NCI-H524 (cell line): ENCODE measurements around the gene COL5A1.
A peak's percentile ranks its signal among the peaks of the same experiment; 100 is the strongest.

ENCODE experiments used
- DNase-seq, 2 experiments: peaks; one replicate each; lab custom pipeline; 2025; lab: John Stamatoyannopoulos, UW

The COL5A1 gene

DNA sequence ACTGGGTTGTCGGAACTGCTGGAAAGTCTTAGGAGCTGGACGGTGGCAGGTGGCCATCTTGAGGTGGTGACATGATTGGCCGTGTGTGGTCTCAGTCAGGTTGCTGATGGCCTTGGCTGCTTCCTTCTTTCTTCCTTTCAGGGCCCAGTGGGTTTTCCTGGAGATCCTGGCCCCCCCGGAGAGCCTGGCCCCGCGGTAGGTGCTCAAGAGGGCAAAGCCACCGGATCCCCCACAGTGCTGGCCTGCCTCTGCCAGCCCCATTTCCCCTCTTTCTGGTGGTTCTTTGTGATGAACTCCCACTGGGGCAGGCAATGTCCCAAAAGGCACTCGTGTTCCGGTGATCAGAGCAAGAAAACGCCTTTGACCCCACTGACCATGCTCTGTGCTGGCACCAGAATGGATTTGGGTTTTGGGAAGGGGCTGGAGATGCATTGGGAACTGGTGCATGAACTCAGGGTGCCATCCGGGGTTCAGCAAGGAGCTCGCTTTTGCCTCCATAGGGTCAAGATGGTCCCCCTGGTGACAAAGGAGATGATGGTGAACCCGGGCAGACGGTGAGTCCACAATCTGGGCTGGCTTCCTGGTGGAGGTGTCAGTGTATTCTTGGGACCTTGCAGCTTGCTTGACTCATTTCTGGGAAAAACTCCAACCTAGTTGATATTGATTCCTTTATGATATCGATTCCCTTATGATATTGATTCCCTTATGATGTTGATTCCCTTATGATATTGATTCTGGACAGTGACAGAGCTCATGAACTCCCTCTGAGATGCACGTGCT, 174.0 kb downstream of the COL5A1 start:
- no peak for DNase-seq

DNA sequence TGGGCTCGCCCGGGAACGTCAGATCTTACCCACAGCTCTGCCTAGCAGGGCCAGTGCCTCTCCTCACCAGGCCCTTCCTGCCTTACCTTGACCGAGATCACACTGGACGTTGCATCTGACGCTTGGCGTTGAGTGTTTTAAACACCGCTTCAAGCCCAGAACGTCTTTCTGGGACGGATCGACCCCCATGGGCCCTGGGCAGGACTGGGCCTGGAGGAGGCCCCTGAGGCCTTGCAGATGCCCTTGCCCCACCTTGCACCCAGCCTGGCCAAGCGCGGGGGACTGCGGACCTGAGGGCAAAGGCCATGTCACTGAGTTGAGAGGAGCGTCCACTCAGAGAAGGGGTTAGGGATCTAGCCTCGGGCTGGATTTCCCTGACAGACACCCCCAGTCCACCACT, 174.7 kb downstream of the COL5A1 start:
- no peak for DNase-seq

DNA sequence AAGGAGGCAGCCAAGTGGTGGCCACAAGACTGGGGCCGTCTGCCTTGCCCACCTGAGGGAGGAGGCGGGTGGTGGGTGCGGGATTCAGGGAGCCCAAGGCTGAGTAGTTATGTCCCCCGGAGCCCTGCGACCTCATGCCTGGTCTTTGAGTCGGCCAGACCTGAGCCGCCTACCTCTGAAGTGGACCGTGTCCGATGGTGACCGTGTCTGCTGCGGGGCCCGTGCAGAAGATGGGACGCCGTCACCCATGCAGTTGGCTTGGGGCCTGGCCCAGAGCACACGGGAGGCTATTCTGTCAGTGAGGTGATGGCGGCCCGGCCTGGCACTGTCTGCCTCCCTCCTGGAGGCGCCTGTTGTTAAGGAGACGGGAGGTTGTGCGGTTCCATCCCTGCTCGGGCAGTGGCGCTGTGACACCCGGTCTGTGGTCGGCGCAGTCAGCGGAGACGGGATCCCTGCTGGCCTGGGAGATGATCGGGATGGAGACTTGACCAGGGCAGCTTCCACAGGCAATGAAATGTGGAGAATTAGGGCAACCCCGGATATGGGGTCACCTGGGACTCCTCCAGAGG, 176.5 kb downstream of the COL5A1 start:
- no peak for DNase-seq

DNA sequence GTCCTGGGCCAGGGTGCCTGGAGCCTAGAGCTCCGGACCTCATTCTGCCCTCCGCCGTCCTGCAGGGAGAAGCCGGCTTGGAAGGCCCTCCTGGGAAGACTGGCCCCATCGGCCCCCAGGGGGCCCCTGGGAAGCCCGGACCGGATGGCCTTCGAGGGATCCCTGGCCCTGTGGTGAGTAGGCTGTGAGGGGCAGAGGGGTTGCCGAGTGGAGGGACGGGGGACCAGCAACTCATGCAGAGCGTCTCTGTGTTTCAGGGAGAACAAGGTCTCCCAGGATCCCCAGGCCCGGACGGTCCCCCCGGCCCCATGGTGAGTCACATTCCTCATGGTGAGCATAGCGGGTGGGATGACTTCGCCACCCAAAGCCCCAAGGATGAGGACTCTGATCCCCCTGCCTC, 177.0 kb downstream of the COL5A1 start:
- DNase-seq: no peak

DNA sequence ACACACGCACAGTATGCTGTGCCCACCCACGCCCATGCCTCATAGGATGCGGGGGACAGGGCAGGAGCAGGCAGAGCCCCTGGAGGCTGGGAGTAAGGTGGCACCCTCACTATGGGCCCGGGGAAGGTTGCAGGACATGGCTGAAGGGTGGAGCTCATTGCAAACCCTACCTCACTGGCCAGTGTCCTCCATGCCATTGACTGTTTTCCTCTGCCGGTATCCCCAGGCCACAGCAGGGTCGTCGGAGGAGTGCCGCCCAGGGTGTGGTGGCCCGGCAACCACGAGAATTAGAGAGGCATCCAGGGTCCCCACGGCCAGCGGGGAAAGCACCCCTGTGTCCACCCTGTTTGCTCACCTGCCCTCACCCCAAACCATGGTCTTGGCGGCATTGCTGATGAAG, 179.3 kb downstream of the COL5A1 start:
- no peak for DNase-seq

DNA sequence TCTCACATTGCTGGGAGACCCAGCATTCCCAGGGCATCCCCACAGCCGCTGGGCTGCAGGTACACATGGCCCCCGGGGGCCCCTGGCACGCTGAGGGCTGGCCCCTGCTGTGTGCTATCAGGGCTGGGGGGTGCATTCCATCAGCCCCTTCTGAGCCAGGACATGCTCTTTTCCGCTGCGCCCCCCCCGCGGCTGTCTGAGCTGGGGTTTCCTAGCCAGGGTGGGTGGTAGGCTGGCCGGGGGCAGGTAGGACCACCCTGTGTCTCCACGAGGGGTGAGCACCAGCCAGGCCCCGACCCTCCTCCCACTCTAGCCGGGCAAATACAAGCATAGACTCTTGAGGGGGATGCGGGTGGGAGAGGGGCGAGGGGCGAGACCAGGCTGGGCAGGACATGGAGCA, 180.9 kb downstream of the COL5A1 start:
- no peak for DNase-seq

DNA sequence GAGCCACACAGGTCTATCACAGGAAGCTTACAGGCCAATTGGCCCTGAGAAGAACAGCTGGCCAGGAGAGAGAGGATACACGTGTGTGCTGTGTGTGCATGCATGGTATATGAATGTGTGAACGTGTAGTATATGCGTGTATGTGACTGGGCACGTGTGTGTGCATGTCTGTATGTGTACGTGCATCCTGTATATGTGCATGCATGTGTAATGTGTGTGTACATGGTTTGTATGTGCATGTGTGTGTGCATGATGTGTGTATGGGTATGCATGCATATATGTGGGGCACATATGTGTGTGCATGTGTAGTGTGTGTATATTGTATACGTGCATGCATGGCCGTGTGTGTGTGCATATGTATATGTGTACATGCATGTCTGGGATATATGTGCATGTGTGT, 182.0 kb downstream of the COL5A1 start:
- no peak for DNase-seq

DNA sequence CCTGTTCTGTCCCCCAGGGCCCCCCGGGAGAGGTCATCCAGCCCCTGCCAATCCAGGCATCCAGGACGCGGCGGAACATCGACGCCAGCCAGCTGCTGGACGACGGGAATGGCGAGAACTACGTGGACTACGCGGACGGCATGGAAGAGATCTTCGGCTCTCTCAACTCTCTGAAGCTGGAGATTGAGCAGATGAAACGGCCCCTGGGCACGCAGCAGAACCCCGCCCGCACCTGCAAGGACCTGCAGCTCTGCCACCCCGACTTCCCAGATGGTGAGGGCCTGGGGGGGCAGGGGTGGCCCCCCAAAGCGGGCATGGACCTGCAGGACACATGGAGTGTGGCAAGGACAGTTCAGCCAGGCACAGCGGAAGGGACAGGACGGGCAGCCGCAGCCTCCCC, 183.0 kb downstream of the COL5A1 start:
- DNase-seq: no peak

DNA sequence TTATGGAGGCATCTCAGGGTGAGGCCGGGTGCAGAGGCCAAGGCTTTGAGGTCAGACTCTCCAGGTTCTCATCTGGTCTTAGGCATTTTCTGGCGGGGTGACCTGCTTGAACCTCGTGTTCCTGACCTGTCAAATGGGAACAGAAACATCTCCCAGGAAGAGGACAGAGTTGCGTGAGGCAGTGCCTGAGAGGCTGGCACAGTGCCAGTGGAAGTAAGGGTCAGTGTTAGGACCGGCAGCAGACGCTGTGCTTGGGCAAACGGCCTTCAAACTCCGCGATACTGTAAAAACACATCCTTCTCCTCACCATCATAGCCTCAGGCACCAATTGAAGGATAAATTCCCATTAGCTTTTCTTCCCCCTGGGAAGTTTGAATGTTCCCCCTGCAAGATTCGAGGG, 183.4 kb downstream of the COL5A1 start:
- no peak for DNase-seq

DNA sequence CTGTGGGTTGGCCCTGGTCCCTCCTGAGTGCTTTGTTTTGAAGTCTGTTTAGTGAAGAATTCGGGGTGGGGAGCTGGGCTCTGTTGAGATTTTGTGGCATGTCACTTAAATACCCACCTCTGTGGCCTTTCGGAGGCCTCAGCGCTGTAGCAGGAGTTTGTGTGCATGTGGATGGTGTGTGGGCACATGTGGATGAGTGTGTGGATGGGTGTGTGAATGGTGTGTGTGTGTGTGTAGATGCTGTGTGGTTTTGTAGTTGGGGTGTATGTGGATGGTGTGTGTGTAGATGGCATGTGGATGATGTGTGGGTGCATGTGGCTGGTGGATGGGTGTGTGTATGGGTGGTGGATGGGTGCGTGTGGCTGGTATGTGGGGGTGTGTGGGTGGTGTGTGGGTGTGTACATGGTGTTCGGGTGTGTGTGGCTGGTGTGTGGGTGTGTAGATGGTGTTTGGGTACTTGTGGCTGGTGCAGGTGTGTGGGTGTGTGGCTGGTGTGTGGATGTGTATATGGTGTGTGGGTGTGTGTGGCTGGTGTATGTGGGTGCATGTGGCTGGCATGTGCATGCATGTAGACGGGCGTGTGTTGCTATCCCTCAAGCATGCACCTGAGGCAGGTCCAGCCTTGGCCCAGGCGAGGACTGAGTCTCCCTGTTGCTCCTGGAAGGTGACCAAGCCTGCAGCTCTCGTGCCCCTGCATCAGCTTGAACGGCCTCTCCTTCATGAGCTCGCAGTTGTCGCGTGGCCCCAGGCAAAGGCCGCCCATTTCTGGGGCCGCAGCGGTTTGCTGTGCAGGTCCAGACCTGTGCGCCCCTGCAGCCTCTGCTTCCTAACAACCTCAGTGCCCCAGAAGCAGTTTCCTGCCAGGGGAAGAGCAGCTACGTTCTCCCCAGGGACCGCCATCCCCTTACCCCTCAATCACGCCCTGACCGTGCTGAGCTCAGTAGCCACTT, 185.0 kb downstream of the COL5A1 start:
- no peak for DNase-seq

DNA sequence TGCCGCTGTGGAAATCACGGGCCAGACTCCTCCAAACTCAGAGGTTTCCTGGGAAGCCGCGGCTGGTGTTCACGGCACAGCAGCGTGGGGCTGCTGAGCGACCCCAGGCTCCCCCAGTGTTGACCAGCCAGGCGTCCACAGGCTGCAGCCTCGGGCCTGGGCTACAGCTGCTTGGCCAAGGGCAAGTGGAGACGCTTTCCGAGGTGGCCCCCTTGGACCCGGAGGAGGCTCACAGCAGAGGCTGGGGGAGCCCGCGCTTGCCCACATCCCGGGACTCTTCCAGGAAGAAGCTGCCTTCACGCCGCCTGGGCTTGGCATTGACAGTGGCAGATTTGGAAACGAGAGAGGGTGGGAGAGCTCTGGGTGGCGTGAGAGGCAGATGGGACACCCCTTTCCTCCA, 186.0 kb downstream of the COL5A1 start:
- DNase-seq: no peak

DNA sequence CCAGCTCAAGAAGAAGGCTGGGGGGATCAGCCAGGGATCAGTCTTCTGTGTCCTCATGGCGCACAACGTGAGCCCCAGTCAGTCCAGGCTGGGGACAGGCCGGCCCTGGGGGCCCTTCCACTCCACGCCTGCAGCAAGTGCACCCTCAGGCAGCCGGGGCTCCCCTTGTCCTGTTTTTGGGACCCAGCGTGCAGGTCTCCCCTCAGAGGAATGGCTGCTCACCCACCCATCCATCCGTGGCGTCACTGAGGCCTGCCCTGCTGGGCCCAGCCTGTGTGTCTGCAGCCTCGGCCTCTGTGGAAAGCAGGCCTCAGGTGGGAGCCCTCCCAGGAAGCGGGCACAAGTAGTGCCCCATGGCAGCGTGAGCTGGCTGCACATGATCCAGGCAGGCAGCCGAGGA, 186.4 kb downstream of the COL5A1 start:
- DNase-seq: no peak

DNA sequence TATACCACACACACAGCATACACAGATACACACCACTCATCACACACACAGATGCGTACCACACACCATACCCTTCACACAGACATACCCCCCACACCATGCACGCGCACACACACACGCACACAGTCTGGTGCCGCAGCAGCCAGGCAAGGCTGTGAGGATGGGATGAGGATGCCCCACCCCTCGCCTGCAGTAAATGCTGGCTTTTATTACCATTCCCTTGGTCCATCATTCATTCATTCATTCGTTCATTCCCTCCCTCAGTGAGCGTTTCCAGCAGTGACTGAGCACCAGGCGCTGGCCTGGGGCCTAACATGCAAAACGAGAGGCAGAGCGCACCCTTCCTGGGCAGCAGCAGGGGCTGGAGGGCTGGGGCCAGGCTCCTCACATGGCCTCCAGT, 187.3 kb downstream of the COL5A1 start:
- no peak for DNase-seq

DNA sequence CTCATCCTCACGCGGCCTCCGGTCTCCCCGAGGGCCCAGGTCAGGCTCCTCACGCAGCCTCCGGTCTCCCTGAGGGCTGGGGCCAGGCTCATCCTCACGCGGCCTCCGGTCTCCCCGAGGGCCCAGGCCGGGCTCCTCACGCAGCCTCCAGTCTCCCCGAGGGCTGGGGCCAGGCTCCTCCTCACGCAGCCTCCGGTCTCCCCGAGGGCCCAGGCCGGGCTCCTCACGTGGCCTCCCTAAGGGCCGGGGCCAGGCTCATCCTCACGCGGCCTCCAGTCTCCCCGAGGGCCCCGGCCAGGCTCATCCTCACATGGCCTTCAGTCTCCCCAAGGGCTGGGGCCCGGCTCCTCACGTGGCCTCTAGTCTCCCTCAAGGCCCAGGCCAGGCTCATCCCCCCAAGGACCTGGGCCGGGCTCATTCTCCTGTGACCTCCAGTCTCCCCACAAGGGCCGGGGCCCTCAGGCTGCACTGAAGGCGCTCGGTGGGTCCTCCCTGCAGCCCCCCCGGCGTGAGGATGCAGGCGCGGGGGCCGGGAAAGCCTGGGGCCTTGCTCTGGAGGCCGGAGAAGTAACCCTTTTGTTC, 187.8 kb downstream of the COL5A1 start:
- no peak for DNase-seq

DNA sequence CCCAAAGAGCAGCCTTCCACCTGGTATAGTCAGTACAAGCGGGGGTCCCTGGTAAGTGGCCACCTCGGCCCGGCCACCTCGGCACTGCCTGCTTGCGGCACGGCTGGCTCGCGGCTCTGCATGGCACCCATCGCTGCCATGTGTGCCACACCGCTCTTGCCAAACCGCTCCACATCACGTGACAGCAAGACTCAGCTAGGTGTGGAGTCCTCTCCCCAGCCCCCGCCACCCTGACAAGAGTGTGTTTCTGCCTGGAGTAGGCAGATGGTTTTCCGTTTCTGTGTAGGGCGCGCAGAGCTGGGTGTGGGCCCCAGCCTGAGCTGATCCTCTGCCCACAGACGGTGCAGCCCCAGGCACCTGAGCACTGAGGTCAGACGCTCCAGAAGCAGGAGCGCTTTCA, 188.5 kb downstream of the COL5A1 start:
- DNase-seq: peak; percentile 59 to 89

DNA sequence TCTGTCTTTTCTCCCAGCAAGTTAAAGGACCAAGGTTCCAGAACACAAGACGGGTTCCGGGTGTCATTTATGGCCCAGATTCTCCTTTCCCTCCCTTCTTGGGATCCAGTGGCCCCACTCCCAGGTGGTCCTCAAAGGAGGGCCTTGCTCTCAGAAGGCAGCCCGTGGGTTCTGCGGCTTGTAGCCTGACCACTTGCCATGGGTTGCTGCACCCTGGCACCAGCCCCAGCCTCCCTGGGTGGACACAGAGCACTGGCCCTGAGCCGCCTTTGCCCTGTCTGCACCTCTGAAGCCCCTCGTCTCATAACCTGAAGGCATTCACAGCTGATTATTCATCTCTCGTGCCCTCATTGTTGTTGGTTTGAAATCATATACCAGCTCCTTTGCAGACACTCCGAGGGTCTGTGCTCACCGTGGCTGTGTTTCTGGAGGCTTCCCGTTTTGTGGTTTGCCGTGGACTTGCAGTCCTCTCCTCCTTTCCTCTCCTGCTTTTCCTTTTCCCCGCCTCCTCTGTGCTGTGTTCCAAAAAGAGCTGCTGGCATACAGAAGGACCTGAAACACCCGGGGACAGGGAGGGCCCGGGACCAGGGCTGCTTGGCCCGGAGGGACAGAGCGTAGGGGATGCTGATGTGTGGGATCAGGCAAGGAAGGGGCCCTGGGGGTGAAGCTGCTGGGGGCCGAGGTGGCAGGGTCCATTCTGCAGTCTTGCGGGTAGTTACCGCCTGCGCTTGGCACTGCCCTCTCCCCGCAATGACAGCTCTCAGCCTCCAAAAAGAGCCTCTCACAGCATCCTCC, 189.5 kb downstream of the COL5A1 start:
- DNase-seq: no peak

DNA sequence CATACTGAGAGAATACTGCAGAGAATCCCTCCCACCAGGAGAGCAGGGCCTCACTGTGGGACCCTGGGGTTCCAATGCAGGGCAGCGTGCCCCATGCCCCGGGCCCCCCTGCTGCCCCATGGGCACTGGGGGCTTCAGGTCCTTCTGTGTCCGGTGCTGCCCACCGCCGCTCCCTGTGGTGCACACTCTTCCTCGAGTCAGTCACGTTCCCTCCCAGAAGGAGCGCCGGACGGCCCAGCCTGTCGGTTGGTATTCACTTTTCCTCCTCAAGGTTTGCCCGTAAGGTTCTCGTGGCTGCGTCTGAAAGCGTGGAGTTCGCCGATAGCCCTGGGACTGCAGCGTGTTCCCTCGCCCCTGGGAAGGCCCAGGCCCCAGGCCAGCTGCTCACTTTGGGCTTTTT, 190.9 kb downstream of the COL5A1 start:
- DNase-seq: no peak

DNA sequence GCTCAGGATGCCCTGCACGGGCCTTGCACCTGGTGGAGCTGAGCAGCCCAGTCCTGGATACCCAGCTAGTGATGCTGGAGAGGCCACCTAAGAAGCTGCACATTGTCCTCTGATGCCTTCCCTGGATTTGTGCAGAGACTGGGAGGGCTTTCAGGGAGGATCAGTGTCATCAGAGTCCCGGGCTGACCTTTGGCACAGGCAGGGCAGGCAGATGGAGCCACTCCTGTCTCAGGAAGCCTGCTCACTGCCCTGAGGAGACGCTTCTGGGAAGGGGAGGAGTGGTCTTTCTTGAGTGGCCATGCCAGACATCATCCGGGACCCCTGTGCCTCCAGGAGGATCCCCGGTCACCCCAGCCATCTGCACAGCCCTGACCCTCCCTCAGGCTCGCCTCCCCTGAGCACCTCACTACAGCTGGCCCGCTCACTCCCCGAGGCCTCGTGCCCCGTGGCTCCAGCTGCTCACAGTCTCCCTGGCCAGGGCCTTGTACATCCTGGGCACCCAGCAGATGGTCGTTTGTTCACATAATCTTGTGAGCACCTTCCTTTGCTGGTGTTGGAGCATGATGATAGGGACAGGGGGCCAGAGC, 191.8 kb downstream of the COL5A1 start:
- DNase-seq: peak; percentile 93 to 98

DNA sequence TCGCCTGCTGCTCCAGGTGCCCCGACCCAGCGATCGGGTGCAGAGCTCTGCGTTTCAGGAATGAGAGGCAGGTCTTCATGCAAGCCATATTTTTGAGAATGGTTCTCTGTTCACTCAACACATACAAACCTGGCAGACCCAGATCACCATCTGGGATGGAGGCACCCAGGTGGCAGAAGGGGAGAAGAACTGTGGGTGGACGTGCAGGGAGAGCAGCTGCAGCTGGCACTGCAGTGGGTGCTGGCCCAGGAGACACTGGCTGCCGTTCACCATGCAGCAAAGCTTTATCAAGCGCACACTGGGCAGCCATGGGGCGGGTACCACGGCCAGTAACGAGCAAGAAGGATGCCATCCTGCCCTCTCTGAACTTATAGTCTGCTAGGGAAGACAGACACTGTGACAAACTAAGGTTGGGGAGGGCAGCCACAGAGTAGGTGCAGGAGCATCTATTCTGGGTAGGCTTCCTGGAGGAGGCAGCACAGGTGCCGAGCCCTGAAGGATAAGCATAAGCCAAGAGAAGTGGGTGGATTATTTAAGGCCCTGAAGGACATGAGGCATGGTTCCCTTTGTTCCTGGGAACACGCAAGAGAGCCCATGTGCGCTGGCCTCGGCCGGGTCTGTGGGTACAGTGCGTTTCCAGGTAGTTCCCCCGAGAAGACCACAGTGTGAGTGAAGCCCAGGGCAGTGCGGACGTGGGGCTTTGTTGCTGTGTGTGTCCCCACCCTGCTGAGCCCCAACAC, 192.8 kb downstream of the COL5A1 start:
- DNase-seq: peak; percentile 70 to 85

DNA sequence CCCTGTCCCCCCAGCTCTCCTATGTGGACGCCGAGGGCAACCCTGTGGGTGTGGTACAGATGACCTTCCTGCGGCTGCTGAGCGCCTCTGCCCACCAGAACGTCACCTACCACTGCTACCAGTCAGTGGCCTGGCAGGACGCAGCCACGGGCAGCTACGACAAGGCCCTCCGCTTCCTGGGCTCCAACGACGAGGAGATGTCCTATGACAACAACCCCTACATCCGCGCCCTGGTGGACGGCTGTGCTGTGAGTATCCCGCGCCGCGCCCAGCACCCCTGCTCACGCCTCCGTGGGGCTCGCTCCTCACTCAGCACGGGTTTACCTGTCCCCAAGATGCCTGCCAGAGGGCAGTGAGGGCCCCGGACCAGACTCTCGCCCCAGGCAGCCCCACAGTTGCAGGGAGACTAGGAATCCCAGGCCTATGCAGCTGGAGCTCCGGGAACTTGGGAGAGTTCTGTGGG, 193.4 kb downstream of the COL5A1 start:
- DNase-seq: no peak
